DND-41 (cell line): Measurements from ENCODE around the gene NUP160.
"Not testable (repeated sequence)": the region's sequence is repeated elsewhere in the genome, so short reads cannot be mapped to it uniquely, and the experiment has no call there.

Experiments used
- EZH2 ChIP-seq: IDR thresholded peaks from 3 replicates; pipeline ENCODE4 v1.6.1; 2012; ENCODE audit warnings: borderline replicate concordance, low read depth, mild to moderate bottlenecking, moderate library complexity, low read length, inconsistent platforms; ENCODE audit not compliant: severe bottlenecking
- TF ChIP-seq, protein P1 (sequence below): IDR thresholded peaks from 2 replicates; pipeline ENCODE4 v1.5.1; 2012; ENCODE audit warnings: borderline replicate concordance, low read length, moderate library complexity, mild to moderate bottlenecking; ENCODE audit not compliant: poor library complexity, severe bottlenecking; ENCODE audit errors: extremely low read depth

DNA sequence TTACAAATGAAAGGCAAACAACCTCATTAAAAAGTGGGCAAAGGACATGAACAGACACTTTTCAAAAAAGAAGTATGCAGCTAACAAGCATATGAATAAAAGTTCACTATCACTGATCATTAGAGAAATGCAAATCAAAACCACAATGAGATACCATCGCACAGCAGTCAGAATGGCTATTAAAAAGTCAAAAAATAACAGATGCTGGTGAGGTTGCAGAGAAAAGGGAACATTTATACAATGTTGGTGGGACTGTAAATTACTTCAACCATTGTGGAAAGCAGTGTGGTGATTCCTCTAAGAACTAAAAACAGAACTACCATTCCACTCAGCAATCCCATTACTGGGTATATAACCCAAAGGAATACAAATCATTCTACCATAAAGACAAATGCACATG is 18.1 kb downstream of the NUP160 start:
- TF ChIP-seq, protein P1, sequence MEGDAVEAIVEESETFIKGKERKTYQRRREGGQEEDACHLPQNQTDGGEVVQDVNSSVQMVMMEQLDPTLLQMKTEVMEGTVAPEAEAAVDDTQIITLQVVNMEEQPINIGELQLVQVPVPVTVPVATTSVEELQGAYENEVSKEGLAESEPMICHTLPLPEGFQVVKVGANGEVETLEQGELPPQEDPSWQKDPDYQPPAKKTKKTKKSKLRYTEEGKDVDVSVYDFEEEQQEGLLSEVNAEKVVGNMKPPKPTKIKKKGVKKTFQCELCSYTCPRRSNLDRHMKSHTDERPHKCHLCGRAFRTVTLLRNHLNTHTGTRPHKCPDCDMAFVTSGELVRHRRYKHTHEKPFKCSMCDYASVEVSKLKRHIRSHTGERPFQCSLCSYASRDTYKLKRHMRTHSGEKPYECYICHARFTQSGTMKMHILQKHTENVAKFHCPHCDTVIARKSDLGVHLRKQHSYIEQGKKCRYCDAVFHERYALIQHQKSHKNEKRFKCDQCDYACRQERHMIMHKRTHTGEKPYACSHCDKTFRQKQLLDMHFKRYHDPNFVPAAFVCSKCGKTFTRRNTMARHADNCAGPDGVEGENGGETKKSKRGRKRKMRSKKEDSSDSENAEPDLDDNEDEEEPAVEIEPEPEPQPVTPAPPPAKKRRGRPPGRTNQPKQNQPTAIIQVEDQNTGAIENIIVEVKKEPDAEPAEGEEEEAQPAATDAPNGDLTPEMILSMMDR, result not testable (repeated sequence)
- not testable (repeated sequence) for TF ChIP-seq EZH2
